Measurements from ENCODE around the gene RPS6KA3. TPM values are rescaled to one million over a fixed set of nuclear protein-coding genes. Genes with fewer than 3 reads are reported as not detected.

The RPS6KA3 gene
- total and polyA plus RNA-seq, 2 donors (not counting 1 experiment from before 2014, with no cell fraction given) = 17.0 to 63.0 TPM

DNA sequence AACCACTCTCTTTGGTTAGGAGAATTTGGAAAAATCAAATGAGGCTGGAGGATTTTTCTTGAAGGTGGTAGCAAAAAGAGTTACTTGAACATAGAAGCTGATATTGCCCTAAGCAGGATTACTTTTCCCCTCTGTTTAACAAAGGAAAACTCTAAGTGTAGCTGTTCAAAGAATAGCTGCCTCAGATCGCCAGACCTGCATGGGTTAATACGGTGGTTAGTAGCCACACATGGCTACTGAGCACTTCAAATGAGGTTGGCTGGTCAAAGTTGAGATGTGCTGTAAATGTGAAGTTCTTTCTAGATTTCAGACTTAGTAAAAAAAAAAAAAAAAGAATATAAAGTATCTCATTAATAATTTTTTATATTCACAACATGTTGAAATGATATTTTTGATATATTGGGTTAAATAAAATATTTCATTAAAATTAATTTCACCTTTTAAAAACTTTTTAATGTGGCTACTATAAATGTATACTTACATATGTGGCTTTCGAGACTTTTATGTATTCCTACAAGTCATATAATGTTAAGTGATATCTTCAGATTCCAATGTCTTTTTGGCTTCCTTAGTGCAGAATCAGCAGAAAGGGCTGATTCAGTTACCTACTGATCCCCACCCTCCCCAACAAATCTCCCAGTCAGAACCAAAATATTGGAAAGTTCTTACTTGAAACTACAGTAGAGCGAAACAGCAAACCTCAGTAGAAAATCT lies 3.3 kb upstream of the RPS6KA3 start:
- TF ChIP-seq EZH2 (IDR thresholded peaks at IDR 0.05; ENCODE audit: borderline replicate concordance, insufficient read depth, low read depth, low read length, poor library complexity, severe bottlenecking) = no peak
- TF ChIP-seq, protein P1, sequence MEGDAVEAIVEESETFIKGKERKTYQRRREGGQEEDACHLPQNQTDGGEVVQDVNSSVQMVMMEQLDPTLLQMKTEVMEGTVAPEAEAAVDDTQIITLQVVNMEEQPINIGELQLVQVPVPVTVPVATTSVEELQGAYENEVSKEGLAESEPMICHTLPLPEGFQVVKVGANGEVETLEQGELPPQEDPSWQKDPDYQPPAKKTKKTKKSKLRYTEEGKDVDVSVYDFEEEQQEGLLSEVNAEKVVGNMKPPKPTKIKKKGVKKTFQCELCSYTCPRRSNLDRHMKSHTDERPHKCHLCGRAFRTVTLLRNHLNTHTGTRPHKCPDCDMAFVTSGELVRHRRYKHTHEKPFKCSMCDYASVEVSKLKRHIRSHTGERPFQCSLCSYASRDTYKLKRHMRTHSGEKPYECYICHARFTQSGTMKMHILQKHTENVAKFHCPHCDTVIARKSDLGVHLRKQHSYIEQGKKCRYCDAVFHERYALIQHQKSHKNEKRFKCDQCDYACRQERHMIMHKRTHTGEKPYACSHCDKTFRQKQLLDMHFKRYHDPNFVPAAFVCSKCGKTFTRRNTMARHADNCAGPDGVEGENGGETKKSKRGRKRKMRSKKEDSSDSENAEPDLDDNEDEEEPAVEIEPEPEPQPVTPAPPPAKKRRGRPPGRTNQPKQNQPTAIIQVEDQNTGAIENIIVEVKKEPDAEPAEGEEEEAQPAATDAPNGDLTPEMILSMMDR (IDR thresholded peaks at IDR 0.05) = no peak
- WGBS (ENCODE audit: insufficient coverage) = no CpG with 5 or more reads among the region's 4 CpGs
- intact Hi-C loops (cut with micrococcal nuclease) = loop anchor here (10.0 kb wide), 3 partner anchors 1105 to 1845 kb away; partner anchors contain the start of genes CDKL5, CNKSR2 and RS1
- Histone ChIP-seq H3K4me2 (replicated peaks; ENCODE audit: low read depth, low read length, poor library complexity, severe bottlenecking) (no peak overlapping the region), H3K27me3 (replicated peaks in 1 of 4; ENCODE audit: control extremely low read depth in 1 of 4, control insufficient read depth in 3 of 4, insufficient read depth in 4 of 4, low read length in 3 of 4) (no peaks in the 10 kb centered on the region), H3K79me2 (ENCODE audit: control insufficient read depth, insufficient read depth, low read length) (peaks cover 13% of the 10 kb centered on the region), H4K20me1 (ENCODE audit: control insufficient read depth, insufficient read depth, low read length, poor library complexity, severe bottlenecking) (no peaks in the 10 kb centered on the region), H3K27ac (ENCODE audit: low read length in 2 of 2) (no peak overlapping the region), H3K36me3 (replicated peaks in 1 of 2; ENCODE audit: control extremely low read depth in 1 of 2, control insufficient read depth in 1 of 2, extremely low read depth in 1 of 2, insufficient read depth in 2 of 2, low read length in 1 of 2) (no peaks in the 10 kb centered on the region), H3K9ac (ENCODE audit: low read length) (no peak overlapping the region), H3K4me3 (ENCODE audit: control extremely low read depth in 1 of 5, extremely low read depth in 1 of 5, insufficient read depth in 1 of 5, low read depth in 2 of 5, low read length in 4 of 5) (no peak overlapping the region), H3K4me1 (ENCODE audit: control insufficient read depth in 2 of 2, insufficient read depth in 2 of 2, low read length in 2 of 2) (peaks cover 0 to 11% of the 10 kb centered on the region in 2 donors), H3K9me3 (ENCODE audit: control extremely low read depth in 1 of 3, control insufficient read depth in 2 of 3, insufficient read depth in 1 of 3, low read length in 2 of 3) (no peaks in the 10 kb centered on the region), H2AFZ (ENCODE audit: insufficient read depth, low read depth, low read length, poor library complexity, severe bottlenecking) (no peak overlapping the region)
- no peak overlapping the region for H3K27ac Mint-ChIP-seq
- POLR2A ChIA-PET = no interaction called here
- no peak overlapping the region for H3K4me3 Mint-ChIP-seq
- no peaks in the 10 kb centered on the region for H3K9me3 Mint-ChIP-seq (ENCODE audit: insufficient read depth)
- peaks cover 3% of the 10 kb centered on the region for H3K4me1 Mint-ChIP-seq
- ATAC-seq (ENCODE audit: low read depth) = no peak
- CTCF ChIA-PET = interaction anchor here (1.2 to 2.1 kb wide), 2 partner anchors 17 to 39 kb away, joined by 3 to 6 read pairs; no protein-coding TSS in a partner anchor
- DNase-seq = no peak
- no peaks in the 10 kb centered on the region for H3K27me3 Mint-ChIP-seq
